HFF-Myc (cell line): ENCODE measurements around the gene INPP5A.

Experiments
- DNase-seq: peaks from one replicate; pipeline ENCODE4 v3.0.0-alpha.2; 2011; ENCODE audit warnings: low read depth; ENCODE audit errors: extremely low read depth
- H3K4me3 ChIP-seq: replicated peaks from 2 replicates; pipeline ENCODE4 v1.5.1; 2011; ENCODE audit warnings: low read depth, mild to moderate bottlenecking, control low read depth, low read length
- CTCF ChIP-seq: IDR thresholded peaks from 2 replicates; pipeline ENCODE4 v1.5.1; 2012; ENCODE audit warnings: mild to moderate bottlenecking, low read depth, low read length, control low read depth; ENCODE audit errors: missing control alignments

INPP5A gene

GRCh38 chr10:132745971-132746370, 208.4 kb downstream of the INPP5A start:
- H3K4me3 ChIP-seq: no peak overlapping the region
- no peak for TF ChIP-seq CTCF
- DNase-seq: no peak

GRCh38 chr10:132746386-132746785, 208.8 kb downstream of the INPP5A start:
- TF ChIP-seq CTCF: no peak
- no peak for DNase-seq
- H3K4me3 ChIP-seq: no peak overlapping the region

GRCh38 chr10:132746801-132747625, 209.4 kb downstream of the INPP5A start:
- TF ChIP-seq CTCF: no peak
- no peak overlapping the region for H3K4me3 ChIP-seq
- DNase-seq: no peak

GRCh38 chr10:132748135-132748534, 210.5 kb downstream of the INPP5A start:
- DNase-seq: no peak
- H3K4me3 ChIP-seq: no peak overlapping the region
- no peak for TF ChIP-seq CTCF

- no peak for TF ChIP-seq CTCF
- no peak overlapping the region for H3K4me3 ChIP-seq
- no peak for DNase-seq
These were observed 211.2 kb downstream of the INPP5A start for GRCh38 chr10:132748545-132749370.

GRCh38 chr10:132749371-132749795, 211.8 kb downstream of the INPP5A start:
- DNase-seq: no peak
- no peak overlapping the region for H3K4me3 ChIP-seq
- no peak for TF ChIP-seq CTCF
